Breast epithelium (tissue), 3 donors: ENCODE results near the gene GPC3.

Experiments used
- POLR2A ChIP-seq: fragments of 450-650 bp; IDR thresholded peaks from one replicate; pipeline ENCODE4 v1.6.1; 2016; ENCODE audit warnings: antibody characterized with exemption, mild to moderate bottlenecking, moderate library complexity
- TF ChIP-seq, protein P1 (sequence below), 3 donors: fragments of 450-650 bp; IDR thresholded peaks; one replicate each; pipeline ENCODE4 v1.5.1; 2016 to 2017; ENCODE audit warnings: antibody characterized with exemption in 3 of 3, mild to moderate bottlenecking in 3 of 3, moderate library complexity in 3 of 3

DNA sequence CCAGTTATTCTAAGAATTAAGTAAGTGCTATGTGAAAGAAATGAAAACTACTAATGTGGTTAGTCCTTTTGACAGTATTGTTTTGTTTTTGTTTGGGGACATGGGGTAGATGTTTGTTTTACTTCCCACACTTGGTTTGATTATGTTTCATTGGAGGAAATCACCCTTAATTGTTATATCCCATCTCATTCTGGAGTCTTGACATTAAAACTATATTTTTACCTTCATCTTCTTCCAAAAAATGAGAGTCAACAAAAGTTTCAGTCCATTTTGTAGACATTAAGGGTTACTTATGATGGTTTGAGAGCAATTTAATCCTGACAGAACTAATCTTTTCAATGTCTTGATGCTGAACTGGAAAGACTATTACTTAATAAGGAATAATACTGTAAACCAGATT lies 108.7 kb downstream of the GPC3 start:
- TF ChIP-seq, protein P1, sequence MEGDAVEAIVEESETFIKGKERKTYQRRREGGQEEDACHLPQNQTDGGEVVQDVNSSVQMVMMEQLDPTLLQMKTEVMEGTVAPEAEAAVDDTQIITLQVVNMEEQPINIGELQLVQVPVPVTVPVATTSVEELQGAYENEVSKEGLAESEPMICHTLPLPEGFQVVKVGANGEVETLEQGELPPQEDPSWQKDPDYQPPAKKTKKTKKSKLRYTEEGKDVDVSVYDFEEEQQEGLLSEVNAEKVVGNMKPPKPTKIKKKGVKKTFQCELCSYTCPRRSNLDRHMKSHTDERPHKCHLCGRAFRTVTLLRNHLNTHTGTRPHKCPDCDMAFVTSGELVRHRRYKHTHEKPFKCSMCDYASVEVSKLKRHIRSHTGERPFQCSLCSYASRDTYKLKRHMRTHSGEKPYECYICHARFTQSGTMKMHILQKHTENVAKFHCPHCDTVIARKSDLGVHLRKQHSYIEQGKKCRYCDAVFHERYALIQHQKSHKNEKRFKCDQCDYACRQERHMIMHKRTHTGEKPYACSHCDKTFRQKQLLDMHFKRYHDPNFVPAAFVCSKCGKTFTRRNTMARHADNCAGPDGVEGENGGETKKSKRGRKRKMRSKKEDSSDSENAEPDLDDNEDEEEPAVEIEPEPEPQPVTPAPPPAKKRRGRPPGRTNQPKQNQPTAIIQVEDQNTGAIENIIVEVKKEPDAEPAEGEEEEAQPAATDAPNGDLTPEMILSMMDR (IDR thresholded peaks at IDR 0.05) = no peak
- TF ChIP-seq POLR2A = no peak
